Measurements from ENCODE around the gene C1orf159.
"Not testable (repeated sequence)": the region's sequence is repeated elsewhere in the genome, so short reads cannot be mapped to it uniquely, and the experiment has no call there.

The C1orf159 gene

GRCh38 chr1:1081311-1082238 is 34.3 kb downstream of the C1orf159 start:
- no peak for DNase-seq (ENCODE audit: low read depth)

GRCh38 chr1:1080951-1081310 is 35.0 kb downstream of the C1orf159 start:
- no peak for DNase-seq (ENCODE audit: low read depth)

- no peak for DNase-seq (ENCODE audit: low read depth)
Observed at GRCh38 chr1:1080122-1080757, 35.6 kb downstream of the C1orf159 start.

GRCh38 chr1:1079408-1080121 is 36.3 kb downstream of the C1orf159 start:
- DNase-seq (ENCODE audit: low read depth), result peak; percentile 32

- not testable (repeated sequence) for DNase-seq (ENCODE audit: low read depth)
Observed at GRCh38 chr1:1077396-1077795, 38.5 kb downstream of the C1orf159 start.

GRCh38 chr1:1075148-1075935 is 40.5 kb downstream of the C1orf159 start:
- DNase-seq (ENCODE audit: low read depth), result no peak

GRCh38 chr1:1074631-1075147 is 41.2 kb downstream of the C1orf159 start:
- no peak for DNase-seq (ENCODE audit: low read depth)

GRCh38 chr1:1073743-1074587 is 41.9 kb downstream of the C1orf159 start, which contains the start of gene RNF223:
Gene RNF223 (minus strand): TSS chr1:1074306. CDS start chr1:1072566, 1,740 bp downstream.
- DNase-seq (ENCODE audit: low read depth), result no peak

GRCh38 chr1:1072849-1073742 is 42.8 kb downstream of the C1orf159 start:
- DNase-seq (ENCODE audit: low read depth), result no peak

- no peak for DNase-seq (ENCODE audit: low read depth)
Observed at GRCh38 chr1:1072299-1072848, 43.5 kb downstream of the C1orf159 start.

GRCh38 chr1:1071486-1072298 is 44.2 kb downstream of the C1orf159 start:
- DNase-seq (ENCODE audit: low read depth), result no peak

GRCh38 chr1:1069711-1070676 is 45.9 kb downstream of the C1orf159 start:
- DNase-seq (ENCODE audit: low read depth), result no peak

GRCh38 chr1:1069056-1069710 is 46.7 kb downstream of the C1orf159 start:
- DNase-seq (ENCODE audit: low read depth), result peak; percentile 81

- peak; percentile 22 for DNase-seq (ENCODE audit: low read depth)
Observed at GRCh38 chr1:1068517-1069055, 47.3 kb downstream of the C1orf159 start.

- DNase-seq (ENCODE audit: low read depth), result no peak
Observed at GRCh38 chr1:1067860-1068516, 47.9 kb downstream of the C1orf159 start.

Measured in stimulated activated CD8-positive, alpha-beta memory T cell treated with anti-CD3 and anti-CD28 coated beads, Interleukin-12 subunit alpha, Interleukin-12 subunit beta, amount 100 ng/mL, for 4 hours (primary cell).